Measurements from ENCODE around the gene SCARF1.

SCARF1 gene

DNA sequence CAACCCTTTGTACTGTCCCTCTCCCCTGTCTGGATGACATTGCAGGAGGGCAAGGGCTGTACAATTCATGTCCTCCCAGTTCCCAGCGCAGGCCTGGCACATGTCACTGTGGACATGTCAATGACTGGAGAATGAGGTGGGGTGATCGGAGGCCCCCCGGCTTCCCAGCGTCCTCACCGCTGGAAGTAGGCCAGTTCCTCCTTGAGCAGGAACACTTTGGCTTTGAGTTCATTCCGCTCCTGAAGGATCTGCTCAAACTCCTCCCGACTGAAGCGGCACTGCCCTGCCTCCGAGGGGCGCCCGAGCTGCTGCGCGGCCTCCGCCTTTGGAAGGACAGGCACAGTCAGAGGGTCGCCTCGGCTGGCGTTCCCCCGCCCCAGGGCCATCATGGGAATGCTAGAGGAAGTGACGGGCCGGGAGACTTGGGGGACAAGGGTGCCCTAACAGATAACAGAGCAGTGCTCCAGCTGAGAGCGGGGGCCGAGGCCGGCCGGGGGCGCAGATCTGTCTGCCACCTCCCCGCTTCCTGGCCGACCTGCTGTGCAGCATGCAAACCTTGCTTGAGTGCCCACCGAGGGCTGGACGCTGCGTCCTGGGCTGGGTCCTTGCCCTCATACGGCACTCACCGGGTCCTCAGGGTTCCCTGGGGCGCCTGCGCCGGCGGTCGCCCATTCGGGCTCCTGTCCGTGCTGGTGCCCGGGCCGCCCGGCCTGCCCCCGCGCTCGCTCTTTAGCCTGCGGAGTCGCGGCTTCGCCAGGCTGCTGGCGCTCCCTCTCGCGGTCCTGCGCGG, 2.8 kb upstream of the SCARF1 start:
- no peak for DNase-seq

DNA sequence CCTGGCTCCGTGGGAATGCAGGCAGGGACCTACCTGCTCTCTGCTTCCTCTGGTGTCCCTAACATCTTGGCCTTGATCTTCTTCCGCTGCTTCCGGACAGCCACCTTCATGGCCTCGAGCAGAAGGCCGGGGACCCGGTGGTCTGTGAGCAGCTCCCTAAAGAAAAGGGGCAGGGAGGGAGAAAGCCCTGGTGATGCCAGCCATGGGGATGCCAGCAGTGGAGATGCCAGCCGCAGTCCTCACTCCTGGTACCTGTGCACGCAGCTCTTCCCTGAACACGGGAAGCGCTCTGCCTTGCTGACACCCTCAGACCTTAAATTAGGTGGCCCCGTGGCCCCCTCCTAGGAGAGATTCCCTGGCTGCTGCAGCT, 2.3 kb upstream of the SCARF1 start:
- DNase-seq: no peak

DNA sequence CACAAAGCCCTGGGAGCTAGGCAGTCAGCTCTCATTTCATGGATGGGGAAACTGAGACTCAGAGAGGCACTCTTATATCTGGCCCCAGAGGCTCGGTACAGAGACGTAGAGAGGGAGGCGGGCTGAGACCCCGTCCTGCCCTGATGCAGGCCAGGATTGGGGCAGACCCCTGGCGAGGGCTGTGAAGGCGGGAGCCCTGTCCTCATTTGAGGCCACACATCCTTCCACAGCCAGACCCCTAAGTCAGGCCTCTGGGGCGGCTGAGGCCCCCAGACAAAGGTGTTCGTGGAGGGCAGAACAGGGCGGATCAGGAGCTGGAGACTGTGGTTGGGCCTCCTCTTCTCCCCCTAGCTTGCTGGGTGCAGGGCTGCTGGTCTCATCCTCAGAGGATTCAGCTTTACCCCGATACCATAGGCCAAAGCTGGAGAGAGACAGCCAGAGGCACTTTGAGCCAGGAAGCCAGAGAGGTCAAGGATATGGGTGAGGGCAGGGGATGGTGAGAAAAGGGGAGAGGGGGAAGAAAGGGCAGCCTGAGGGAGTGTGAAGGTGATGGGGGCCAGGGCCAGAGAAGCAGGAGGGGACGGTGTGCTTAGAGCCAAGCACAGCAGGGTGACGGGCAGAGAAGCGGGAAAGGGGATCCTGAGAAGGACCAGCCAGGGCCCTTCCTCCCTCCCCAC, 805 bp upstream of the SCARF1 start:
- no peak for DNase-seq

DNA sequence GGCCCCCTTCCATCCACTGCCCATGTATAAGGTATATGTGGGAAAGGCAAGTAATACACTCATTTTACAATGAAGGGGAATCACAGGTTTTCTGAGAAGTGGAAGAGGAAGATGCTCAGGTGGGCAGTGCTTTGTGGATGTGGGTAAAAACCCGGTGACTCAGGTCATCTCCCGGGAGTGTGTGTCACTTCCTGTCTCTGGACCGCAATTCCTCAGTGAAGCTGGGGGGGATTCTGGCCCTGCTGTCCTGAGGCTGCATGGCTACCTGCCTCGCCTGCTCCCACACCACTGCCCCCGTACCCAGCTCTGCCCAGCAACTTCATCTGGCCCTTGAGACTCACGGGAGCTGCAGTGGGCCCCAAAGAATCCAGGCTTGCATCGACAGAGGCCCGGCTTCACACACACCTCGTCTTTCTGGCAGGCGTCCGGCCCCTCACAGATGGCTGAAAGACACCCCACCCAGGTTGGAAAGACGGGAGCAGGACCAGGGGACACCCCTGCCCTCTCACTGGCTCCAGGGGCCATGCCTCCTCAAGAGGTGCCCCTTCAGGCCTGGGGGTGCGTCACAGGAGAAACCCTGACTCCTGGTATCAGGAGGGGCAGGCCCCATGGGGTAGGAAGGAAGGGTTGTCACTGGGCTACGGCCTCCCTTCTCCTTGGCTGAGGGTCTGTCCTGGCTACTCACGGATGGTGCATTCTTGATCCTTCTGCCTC, 882 bp downstream of the SCARF1 start:
- DNase-seq: no peak

DNA sequence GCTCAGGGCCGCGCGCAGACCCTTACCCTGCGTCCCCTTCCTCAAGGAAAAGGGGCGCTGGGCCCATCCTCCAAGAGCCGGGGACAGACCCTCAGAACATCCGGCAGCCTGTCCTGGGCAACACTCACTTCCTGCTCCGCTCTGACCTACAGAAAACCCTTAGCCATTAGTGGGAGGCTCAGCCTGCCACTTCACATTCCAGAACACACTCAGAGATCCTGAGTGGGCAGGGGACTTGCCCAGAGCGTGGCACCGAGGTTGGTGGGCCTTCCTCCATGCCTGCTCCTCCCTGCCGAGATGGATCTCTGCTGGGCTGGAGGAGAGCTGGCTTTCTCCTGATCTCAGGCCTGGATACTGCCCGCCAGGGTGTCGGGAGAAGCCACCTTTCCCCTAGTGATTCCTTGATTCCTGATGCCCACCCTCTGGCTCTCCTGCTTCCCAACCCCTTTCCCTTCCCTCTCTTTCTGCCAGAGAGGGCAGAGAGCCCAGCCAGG, 1.5 kb downstream of the SCARF1 start:
- DNase-seq: no peak

DNA sequence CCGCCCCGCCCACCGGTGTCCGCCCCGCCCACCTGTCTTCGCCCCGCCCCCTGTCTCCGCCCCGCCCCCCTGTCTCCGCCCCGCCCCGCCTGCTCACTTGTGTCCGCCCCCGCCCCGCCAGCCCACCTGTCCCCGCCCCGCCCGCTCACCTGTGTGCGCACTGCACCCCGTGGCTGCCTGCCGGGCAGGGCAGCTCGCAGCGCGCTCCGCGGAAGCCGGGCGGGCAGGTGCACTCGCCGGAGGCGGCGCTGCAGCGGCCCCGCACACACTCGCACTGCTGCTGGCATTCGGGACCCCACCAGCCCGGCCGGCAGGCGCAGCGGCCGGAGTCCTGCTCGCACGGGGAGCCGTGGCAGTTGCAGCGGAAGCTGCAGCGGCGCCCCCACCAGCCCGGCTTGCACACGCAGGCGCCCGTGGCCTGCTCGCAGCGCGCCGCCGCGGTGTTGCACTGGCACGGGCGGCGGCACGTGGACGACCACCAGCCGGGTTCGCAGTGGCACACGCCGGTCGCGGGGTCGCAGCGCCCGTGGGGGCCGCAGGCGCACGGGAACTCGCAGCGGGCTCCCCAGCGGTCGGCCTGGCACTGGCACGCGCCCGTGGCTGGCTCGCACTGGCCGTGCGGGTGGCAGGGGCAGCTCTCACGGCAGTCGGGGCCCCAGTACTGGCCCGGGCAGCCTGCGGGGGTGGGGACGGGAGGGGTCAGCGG, 2.1 kb downstream of the SCARF1 start:
- DNase-seq: peak; percentile 66

DNA sequence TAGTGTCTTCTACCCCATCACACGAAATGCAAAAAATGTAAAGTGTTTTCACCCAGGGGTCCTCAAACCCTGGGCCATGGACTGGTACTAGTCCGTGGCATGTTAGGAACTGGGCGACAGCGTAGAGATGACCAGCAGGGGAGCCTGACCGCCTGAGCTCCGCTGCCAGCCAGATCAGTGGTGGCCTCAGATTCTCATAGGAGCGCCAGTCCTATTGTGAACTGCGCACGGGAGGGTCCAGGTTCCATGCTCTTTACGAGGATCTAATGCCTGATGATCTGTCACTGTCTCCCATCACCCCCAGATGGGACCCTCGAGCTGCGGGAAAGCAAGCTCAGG, 4.5 kb downstream of the SCARF1 start:
- no peak for DNase-seq

DNA sequence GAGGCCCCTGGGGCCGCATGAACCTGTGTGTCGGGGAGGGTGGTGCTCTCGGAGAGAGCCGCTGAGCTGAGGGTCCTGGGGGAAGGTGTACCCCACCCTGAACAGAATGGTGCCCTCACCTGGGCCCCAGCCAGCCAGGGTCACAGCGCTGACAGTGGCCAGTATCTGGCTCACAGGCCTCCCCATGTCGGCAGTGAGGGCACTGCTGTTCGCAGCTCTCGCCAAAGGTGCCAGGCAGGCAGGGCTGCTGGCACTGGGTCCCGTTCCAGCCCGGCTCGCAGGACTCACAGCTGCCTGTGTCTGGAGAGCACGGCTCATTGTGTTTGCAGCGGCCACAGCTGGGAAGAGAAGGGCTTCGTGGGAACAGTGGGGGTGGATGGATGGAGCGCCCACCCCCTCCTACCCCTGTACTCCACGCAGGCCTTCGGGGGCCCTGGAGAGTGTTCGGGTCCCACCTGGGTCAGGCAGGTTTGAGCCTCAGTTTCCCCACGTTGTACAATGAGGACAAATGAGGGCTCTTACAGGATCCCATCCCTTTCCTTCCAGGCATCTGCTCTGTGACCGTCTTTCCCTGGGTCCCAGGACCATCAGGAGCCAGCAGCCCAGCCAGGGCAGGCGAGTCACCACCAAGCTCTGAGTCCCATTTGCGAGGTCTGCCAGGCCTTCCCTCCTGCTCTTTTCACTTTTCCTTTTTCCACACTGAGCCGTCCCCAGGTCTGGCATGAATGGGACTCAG, 5.0 kb downstream of the SCARF1 start:
- DNase-seq: no peak

DNA sequence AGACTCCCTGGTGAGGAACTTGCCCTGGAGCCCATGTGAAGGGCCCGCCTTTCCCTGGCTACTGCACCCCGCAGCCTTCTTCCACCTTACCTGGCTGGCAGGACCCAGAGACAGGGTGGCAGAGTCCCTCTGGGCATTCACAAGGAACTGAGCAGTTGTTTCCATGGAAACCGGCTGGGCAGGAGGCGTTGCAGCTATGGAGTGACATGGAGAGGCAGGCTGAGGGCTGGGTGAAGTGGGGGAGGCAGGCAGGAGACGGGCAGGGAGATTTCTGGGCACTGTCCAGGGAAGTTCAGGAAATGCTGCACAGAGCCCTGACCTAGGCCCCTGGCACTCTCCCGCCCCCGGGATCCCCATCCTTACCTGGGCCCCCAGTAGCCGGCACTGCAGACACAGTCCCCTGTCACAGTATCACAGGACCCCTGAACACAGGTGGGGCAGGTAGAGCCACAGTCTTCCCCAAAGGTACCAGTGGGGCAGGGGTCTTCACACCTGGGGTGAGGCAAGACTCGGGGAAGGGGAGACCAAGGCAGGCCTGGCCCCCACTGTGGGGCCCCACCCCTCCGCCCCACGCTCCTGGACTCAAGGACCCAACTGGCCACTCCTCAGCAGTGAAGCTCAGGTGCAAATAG, 5.9 kb downstream of the SCARF1 start:
- DNase-seq: no peak

DNA sequence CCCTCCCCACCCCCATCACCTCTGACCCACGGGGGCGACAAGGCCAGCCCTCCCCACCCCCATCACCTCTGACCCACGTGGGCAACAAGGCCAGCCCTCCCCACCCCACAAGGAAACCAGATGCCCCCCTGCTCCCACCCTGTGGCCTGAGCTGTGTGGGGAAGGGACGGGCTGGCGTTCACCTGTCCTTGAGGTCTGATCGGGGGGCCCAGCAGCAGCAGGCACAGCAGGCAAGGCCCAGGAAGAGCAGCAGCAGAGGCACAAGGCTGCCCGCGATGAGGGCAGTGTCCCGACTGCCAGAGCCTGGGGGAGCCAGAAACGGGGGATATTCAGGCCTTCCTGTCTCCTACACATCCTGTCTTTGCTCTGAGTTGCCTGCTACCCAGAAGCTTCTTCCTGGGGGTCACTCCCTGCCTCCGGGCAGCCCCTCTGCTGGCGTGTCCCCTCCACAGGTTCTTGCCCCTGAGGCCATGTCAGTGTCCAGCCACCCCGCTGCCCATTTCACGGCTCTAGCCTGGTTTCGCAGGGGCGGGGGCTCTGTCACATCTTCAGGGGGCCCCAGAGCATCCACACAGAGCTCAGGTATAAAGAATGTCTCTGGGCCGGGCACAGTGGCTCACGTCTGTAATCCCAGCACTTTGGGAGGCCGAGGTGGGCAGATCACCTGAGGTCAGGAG, 6.8 kb downstream of the SCARF1 start:
- DNase-seq: no peak

DNA sequence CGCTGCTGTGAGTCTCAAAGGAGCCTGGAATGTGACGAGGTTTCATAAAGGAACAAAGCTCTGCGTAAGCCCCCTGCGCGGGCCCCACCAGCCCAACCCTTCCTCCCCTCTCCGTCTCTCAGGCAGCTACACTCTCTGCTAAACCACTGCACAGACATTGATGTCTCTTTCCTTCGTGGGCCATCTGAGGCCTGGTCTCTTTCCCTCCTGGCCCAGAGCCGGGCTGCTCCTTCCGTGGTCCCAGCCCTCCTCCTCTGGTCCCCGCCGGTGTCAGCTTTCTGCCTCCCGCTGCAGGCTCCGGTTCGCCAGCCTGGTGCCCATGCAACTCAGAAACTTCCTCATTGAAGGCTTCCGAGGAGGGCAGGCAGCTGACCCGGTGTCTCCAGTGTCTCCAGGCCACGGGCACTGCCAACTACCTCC, 7.4 kb downstream of the SCARF1 start:
- DNase-seq: no peak

DNA sequence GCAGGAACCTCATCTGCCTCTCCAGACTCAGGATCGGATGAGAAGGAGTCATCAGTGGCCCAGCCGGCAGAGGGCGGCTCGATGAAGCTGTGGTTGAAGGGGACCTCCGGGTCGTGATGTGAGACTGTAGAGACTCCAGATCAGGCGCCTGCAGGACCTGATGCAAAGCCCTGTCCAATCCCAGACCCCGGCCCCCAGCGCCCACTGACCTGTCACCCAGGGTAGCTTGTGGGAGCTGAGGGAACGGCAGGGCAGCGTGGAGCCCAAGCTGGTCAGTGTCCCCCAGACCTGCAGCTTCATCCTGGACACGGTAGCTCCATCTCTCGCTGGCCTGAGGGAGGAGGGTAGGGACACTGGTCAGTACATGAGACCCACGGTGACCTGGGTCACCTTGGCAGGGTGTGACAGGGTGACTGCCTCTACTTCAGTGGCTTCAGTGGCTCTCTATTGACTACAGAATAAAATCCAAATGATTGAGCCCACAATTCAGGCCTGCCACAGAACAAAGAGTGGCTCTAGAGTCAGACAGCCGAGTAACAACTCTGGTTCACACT, 8.7 kb downstream of the SCARF1 start:
- DNase-seq: no peak

DNA sequence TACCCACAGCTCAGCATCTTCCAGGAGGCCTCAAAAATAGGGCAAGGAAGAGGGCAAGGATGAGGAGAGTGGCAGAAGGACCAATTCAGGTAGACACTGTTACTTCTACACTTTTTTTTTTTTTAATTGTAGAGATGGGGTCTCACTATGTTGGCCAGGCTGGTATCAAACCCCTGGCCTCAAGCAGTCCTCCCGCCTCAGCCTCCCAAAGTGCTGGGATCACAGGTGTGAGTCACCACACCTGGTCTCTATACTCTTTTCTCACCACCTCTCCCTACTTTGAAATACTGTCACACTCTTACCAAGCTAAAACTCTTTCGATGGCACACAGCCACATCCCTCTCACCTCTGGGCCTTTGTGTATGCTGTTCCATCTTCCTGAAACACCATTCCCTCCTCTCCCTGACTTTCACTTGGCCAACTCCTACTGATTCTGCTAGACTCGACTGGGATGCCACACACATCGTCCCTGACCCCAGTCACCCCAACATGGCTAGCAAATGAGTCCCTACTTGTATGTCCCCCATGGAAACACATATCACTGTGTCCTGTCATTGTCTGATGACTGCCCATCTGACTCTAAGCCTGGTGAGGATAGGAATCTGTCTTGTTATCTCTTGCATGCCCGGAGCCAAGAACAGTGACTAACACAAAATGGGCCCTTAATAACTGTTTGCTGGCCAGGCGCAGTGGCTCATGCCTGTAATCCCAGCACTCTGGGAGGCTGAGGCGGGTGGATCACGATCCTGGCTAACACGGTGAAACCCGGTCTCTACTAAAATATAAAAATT, 9.7 kb downstream of the SCARF1 start:
- no peak for DNase-seq

DNA sequence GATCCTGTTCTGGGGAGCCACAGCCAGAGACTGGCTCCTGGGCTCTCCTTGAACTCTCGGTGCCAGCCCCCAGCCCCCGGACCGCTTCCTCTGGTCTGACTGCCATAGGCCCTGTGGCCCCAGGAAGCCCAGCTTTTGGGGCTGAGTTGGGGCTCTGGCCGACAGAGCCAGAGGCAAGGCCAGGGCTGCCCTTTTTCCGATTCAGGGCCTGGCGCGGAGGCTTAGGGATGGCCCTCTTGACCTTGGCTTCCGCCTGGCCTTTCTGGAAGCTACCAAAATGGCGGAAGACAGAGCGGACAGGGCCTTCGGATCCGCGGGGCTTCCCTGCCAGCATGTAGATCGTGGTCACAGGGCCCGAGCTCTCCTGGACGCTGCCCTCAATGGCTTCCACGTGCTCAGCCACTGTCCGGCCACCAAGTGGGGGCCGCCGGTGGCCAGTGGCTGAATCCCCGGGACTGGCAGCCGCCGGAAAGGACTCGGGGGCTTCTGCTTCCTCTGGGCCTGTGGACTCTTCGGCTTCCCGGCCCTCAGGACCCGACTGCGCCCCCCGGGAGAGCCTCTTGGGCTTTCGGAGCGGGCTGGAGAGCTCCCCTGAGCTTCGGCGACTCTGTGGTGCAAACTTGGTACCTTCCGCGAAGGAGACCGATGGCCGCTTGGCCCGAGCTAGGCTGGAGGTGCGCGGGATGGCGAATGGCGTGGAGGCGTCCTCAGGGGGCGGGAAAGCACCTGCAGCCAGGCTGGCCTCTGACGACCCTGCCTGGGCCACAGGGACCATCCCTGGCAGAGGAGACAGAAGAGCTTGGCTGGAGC, 10.5 kb downstream of the SCARF1 start:
- DNase-seq: no peak

DNA sequence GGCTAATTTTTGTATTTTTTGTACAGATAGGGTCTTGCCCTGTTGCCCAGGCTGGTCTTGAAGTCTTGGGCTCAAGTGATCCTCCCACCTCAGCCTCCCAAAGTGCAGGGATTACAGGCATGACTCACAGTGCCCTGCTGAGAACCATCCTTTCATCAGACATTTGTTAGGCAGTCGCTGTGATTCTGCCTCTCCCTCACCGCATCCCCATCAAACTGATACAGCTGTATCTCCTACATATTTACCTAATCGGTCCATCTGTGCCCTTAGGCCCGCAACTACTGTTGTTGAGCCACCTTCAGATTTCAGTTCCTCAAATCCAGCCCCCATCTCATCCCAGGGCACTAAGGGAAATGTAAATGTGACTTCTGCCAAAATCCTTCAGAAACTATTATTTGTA, 14.9 kb downstream of the SCARF1 start:
- no peak for DNase-seq

DNA sequence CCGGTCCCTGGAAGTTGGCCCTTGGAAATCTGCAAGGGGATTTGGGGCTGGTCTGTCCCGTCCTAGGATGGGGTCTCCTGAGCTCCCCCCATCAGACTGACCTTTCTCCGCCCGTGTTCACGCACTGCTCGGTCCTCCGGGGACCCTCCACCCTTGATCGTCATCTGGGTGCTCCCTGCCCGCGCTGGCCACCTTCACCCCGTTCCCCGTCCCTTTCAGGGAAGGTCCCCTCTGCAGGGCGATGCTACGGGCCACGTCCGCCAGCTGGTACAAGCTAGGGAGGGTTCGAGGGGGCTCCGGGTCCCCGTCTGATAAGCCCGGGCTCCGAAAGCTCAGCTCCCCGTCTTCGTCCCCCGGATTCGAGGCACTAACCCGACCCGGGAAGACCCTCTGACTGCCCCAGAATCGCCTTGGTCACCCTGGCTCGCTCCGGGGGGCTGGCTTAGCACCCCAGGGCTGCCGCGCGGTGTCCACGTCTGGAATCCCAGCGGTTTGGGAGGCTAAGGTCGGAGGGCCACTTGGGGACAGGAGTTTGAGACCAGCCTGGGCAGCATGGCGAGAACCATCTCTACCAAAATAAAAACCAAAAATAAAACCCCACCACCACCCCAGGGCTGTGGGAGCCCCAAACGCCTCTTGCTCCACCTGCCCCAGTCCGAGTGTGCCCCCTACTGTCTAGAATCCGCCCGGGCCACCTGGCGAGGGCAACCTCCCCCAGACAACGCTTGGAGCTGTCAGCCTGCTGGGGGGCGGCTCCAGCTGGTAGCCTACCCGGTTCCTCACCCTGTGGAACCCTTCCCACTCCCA, 15.8 kb downstream of the SCARF1 start:
- DNase-seq: no peak

DNA sequence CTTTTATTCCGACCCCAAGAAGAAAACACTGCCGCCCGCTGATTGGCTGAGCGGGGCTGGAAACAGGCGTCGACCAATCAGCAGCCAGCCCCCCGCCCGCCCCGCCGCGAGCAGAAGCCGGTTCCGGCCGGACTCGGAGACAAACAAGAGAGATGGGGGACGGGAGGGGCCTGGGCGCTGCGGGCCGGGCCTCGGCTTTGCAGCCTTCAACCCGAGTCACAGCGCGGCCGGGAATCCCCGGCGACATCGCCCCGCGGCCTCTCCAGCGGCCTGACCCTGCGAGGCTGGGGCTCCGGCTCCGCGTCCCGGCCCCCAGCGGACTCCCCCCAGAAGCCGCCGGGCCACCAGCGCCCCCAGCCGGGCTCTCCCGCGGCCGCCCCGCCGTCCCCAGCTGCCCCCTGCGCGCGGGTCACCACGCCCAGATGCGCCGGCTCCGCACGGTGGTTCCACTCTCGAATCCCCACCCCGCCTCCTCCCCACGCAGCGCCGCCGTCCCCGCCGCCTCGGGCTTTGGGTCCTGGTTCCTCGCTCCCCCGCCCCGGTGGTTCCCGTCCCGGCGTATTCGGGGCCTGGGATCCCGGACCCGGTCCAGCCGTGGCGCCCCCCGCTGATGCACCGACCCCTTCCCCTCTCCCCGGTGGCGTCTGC, 16.6 kb downstream of the SCARF1 start:
- DNase-seq: peak; percentile 83

Data from NCI-H774 (cell line).